Measurements from ENCODE around the gene PER2.
A peak's percentile ranks its signal among the peaks of the same experiment; 100 is the strongest.

The PER2 gene

GRCh38 chr2:238256594-238257104 lies 31.8 kb downstream of the PER2 start:
- H3K36me3 ChIP-seq (ENCODE audit: insufficient read depth, insufficient read length, low read length) = peaks cover 64% of the 10 kb centered on the region
- TF ChIP-seq ZNF274 (IDR thresholded peaks at IDR 0.05; ENCODE audit: low read depth, low read length) (no peak), YY1 (IDR thresholded peaks at IDR 0.05; ENCODE audit: insufficient read depth, insufficient read length) (no peak), SUZ12 (IDR thresholded peaks at IDR 0.05; ENCODE audit: extremely low read depth, insufficient read depth, insufficient read length) (no peak)
- no peaks in the 10 kb centered on the region for H3K9me3 ChIP-seq (ENCODE audit: insufficient read depth, low read length)
- no peak overlapping the region for H3K4me3 ChIP-seq (ENCODE audit: insufficient read length, low read depth)
- no peak overlapping the region for H3K9ac ChIP-seq (ENCODE audit: insufficient read length, low read depth)
- peak; percentile 94 for DNase-seq (ENCODE audit: low read depth, low spot score)
- peaks cover 14% of the 10 kb centered on the region for H3K4me1 ChIP-seq (ENCODE audit: insufficient read depth, insufficient read length)
- H3K27me3 ChIP-seq (ENCODE audit: insufficient read depth, insufficient read length) = no peaks in the 10 kb centered on the region

GRCh38 chr2:238256111-238256510 lies 32.3 kb downstream of the PER2 start:
- Histone ChIP-seq H3K9ac (ENCODE audit: insufficient read length, low read depth) (no peak overlapping the region), H3K27me3 (ENCODE audit: insufficient read depth, insufficient read length) (no peaks in the 10 kb centered on the region), H3K9me3 (ENCODE audit: insufficient read depth, low read length) (no peaks in the 10 kb centered on the region), H3K4me1 (ENCODE audit: insufficient read depth, insufficient read length) (peaks cover 11% of the 10 kb centered on the region), H3K36me3 (ENCODE audit: insufficient read depth, insufficient read length, low read length) (peaks cover 66% of the 10 kb centered on the region), H3K4me3 (ENCODE audit: insufficient read length, low read depth) (no peak overlapping the region)
- DNase-seq (ENCODE audit: low read depth, low spot score) = no peak
- no peak for TF ChIP-seq ZNF274 (IDR thresholded peaks at IDR 0.05; ENCODE audit: low read depth, low read length)
- no peak for TF ChIP-seq YY1 (IDR thresholded peaks at IDR 0.05; ENCODE audit: insufficient read depth, insufficient read length)
- no peak for TF ChIP-seq SUZ12 (IDR thresholded peaks at IDR 0.05; ENCODE audit: extremely low read depth, insufficient read depth, insufficient read length)

- no peak for DNase-seq (ENCODE audit: low read depth, low spot score)
- no peaks in the 10 kb centered on the region for H3K27me3 ChIP-seq (ENCODE audit: insufficient read depth, insufficient read length)
- no peak for TF ChIP-seq YY1 (IDR thresholded peaks at IDR 0.05; ENCODE audit: insufficient read depth, insufficient read length)
- no peak for TF ChIP-seq SUZ12 (IDR thresholded peaks at IDR 0.05; ENCODE audit: extremely low read depth, insufficient read depth, insufficient read length)
- no peak for TF ChIP-seq ZNF274 (IDR thresholded peaks at IDR 0.05; ENCODE audit: low read depth, low read length)
- peaks cover 71% of the 10 kb centered on the region for H3K36me3 ChIP-seq (ENCODE audit: insufficient read depth, insufficient read length, low read length)
- H3K4me1 ChIP-seq (ENCODE audit: insufficient read depth, insufficient read length) = peaks cover 7% of the 10 kb centered on the region
- H3K9me3 ChIP-seq (ENCODE audit: insufficient read depth, low read length) = no peaks in the 10 kb centered on the region
- no peak overlapping the region for H3K4me3 ChIP-seq (ENCODE audit: insufficient read length, low read depth)
- no peak overlapping the region for H3K9ac ChIP-seq (ENCODE audit: insufficient read length, low read depth)
Measured at GRCh38 chr2:238255636-238256035, 32.8 kb downstream of the PER2 start.

GRCh38 chr2:238255151-238255551 lies 33.3 kb downstream of the PER2 start:
- DNase-seq (ENCODE audit: low read depth, low spot score) = no peak
- H3K4me3 ChIP-seq (ENCODE audit: insufficient read length, low read depth) = no peak overlapping the region
- peaks cover 6% of the 10 kb centered on the region for H3K4me1 ChIP-seq (ENCODE audit: insufficient read depth, insufficient read length)
- H3K27me3 ChIP-seq (ENCODE audit: insufficient read depth, insufficient read length) = no peaks in the 10 kb centered on the region
- H3K9me3 ChIP-seq (ENCODE audit: insufficient read depth, low read length) = no peaks in the 10 kb centered on the region
- H3K9ac ChIP-seq (ENCODE audit: insufficient read length, low read depth) = no peak overlapping the region
- no peak for TF ChIP-seq SUZ12 (IDR thresholded peaks at IDR 0.05; ENCODE audit: extremely low read depth, insufficient read depth, insufficient read length)
- TF ChIP-seq YY1 (IDR thresholded peaks at IDR 0.05; ENCODE audit: insufficient read depth, insufficient read length) = no peak
- no peak for TF ChIP-seq ZNF274 (IDR thresholded peaks at IDR 0.05; ENCODE audit: low read depth, low read length)
- peaks cover 75% of the 10 kb centered on the region for H3K36me3 ChIP-seq (ENCODE audit: insufficient read depth, insufficient read length, low read length)

DNA sequence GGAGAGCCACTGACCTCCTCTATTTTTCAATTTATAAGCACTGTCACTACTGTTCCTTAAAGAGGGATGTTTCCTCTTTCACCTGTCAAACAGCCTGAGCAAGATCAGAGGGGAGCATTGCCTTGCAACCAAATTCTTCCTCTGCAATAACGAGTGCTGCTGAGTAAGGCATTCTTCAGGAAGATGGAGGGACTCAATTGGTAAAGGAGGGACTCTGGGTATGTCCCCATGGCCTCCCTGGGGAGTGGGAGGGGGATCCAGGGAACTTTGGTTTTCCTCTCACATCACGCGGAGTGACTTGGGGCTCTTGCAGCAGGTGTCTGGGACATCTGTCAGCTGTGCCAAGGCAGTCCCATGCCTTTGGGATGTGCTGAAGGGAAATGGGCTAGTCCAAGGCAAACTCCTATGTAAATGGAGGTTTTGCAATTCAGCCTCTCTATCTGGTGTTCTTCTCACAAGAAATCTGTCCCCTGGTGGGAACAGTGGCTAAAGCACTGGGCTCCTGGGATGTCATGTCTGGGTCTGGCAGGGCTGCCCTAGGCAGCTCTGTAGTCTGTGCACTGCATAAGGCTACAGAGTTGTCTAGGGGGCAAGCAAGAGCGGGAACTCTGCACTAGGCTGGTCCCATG lies 34.2 kb downstream of the PER2 start:
- H3K9ac ChIP-seq (ENCODE audit: insufficient read length, low read depth) = no peak overlapping the region
- no peaks in the 10 kb centered on the region for H3K27me3 ChIP-seq (ENCODE audit: insufficient read depth, insufficient read length)
- DNase-seq (ENCODE audit: low read depth, low spot score) = no peak
- TF ChIP-seq YY1 (IDR thresholded peaks at IDR 0.05; ENCODE audit: insufficient read depth, insufficient read length) (no peak), SUZ12 (IDR thresholded peaks at IDR 0.05; ENCODE audit: extremely low read depth, insufficient read depth, insufficient read length) (no peak), ZNF274 (IDR thresholded peaks at IDR 0.05; ENCODE audit: low read depth, low read length) (no peak)
- H3K36me3 ChIP-seq (ENCODE audit: insufficient read depth, insufficient read length, low read length) = peaks cover 77% of the 10 kb centered on the region
- no peak overlapping the region for H3K4me3 ChIP-seq (ENCODE audit: insufficient read length, low read depth)
- peaks cover 3% of the 10 kb centered on the region for H3K4me1 ChIP-seq (ENCODE audit: insufficient read depth, insufficient read length)
- no peaks in the 10 kb centered on the region for H3K9me3 ChIP-seq (ENCODE audit: insufficient read depth, low read length)

DNA sequence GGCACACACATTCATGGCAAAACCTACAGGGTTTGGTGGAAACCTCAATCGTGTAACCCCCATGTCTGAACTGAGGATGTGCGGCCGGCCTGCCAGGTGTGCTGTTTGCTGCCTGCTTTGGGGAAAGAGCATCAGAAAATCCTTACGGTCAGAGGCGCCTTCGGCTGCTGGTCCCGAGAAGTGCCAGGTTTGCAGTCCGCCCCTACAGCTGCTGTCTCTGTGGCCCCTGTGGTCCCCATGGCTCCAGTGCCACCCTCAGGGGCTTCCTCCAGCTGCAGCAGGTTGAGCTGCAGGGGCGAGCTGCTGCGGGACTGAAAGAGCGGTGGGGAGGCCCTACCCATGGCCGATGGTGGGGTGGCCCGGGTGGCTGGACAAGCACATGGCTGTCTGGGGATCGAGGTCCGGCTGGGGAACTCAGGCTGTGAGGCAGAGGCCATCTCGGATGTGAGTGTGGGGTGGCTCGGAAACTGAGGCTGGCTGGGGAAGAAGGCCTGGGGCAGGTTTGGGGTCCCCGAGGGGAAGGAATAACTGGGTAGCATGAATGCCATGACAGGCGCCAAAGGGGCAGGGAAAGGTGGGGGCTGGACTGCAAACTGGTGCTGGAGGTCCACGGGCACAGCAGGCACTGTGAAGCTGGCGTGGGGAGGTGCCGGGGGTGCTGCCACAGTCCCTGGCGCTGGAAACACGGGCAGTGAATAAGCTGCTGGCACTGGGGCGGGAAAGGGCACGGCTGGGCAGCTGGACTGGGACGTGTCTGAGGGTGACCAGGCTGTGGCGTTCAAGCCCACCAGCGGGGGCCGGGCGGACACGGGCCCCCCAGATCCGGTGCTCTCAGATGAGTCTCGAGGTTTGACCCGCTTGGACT lies 35.4 kb downstream of the PER2 start:
- TF ChIP-seq SUZ12 (IDR thresholded peaks at IDR 0.05; ENCODE audit: extremely low read depth, insufficient read depth, insufficient read length) (no peak), YY1 (IDR thresholded peaks at IDR 0.05; ENCODE audit: insufficient read depth, insufficient read length) (no peak), ZNF274 (IDR thresholded peaks at IDR 0.05; ENCODE audit: low read depth, low read length) (no peak)
- Histone ChIP-seq H3K4me1 (ENCODE audit: insufficient read depth, insufficient read length) (no peaks in the 10 kb centered on the region), H3K27me3 (ENCODE audit: insufficient read depth, insufficient read length) (no peaks in the 10 kb centered on the region), H3K4me3 (ENCODE audit: insufficient read length, low read depth) (no peak overlapping the region), H3K9me3 (ENCODE audit: insufficient read depth, low read length) (no peaks in the 10 kb centered on the region), H3K36me3 (ENCODE audit: insufficient read depth, insufficient read length, low read length) (peaks cover 67% of the 10 kb centered on the region), H3K9ac (ENCODE audit: insufficient read length, low read depth) (no peak overlapping the region)
- DNase-seq (ENCODE audit: low read depth, low spot score) = no peak

DNA sequence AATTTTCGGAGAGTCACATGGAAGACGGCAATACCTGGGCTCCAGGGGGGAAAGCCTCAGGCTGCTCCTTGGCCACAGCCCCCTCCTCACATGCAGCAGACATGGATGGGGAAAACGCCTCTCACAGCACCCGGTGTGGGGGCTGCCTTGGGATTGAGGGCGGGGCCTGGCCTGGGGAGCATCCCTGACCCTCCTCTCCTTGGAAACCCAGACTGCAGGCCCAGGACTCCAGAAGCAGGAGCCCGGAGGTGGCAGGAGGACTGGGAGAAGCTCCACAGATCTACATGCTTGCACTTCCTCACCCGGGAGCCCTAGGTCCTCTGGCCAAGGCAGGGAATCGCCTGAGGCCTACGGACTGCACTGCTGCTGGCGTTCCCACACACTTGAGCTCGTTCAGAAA lies 36.4 kb downstream of the PER2 start:
- TF ChIP-seq ZNF274 (IDR thresholded peaks at IDR 0.05; ENCODE audit: low read depth, low read length) (no peak), SUZ12 (IDR thresholded peaks at IDR 0.05; ENCODE audit: extremely low read depth, insufficient read depth, insufficient read length) (no peak), YY1 (IDR thresholded peaks at IDR 0.05; ENCODE audit: insufficient read depth, insufficient read length) (no peak)
- Histone ChIP-seq H3K4me1 (ENCODE audit: insufficient read depth, insufficient read length) (no peaks in the 10 kb centered on the region), H3K27me3 (ENCODE audit: insufficient read depth, insufficient read length) (no peaks in the 10 kb centered on the region), H3K4me3 (ENCODE audit: insufficient read length, low read depth) (no peak overlapping the region), H3K9me3 (ENCODE audit: insufficient read depth, low read length) (no peaks in the 10 kb centered on the region), H3K9ac (ENCODE audit: insufficient read length, low read depth) (no peak overlapping the region), H3K36me3 (ENCODE audit: insufficient read depth, insufficient read length, low read length) (peaks cover 60% of the 10 kb centered on the region)
- no peak for DNase-seq (ENCODE audit: low read depth, low spot score)
